ENCODE results near the gene AMDHD1. TPM values are rescaled to one million over a fixed set of nuclear protein-coding genes. Genes with fewer than 3 reads are reported as not detected.

The AMDHD1 gene
- total RNA-seq, 1 donor from 2014 or later, result not detected

DNA sequence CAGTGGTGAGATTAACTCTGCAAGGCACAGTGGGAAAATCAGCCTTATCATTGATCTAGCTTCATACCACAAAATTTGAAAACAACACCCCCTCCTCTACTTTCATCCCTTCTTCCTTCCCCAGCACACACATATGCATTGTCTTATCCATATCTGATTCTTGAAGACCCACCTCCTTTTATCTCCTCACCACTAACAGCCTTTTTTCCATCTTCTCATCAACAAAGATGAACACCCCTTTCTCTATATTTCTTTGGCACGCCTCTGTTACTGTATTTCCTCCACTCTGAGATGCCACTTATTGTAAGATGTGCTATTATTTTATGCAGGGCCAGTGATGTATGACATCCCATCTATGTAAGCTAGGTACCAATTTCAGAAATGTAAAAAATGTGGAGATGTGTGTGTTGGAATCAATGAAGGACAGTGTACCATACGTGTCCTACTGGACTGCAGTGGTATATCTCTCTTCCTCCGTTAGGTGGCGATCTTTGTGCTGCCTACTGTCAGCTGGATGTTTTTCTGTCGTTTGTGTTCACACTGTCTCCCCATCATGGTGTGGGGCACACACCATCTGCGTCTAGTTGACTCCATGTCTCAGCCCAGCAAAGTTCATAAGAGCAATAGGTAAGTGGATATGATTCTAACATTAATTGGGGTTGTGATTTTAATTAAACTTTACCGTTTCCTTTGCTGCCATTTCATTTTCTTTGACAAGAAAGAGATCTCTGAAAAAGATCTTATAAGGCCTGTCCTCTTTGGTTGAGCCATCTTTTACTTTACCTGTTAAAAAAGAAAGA is 24.7 kb upstream of the AMDHD1 start:
- Mint-ChIP-seq H3K4me1 (ENCODE audit: unreplicated experiment) (peaks cover 4% of the 10 kb centered on the region), H3K4me3 (ENCODE audit: unreplicated experiment) (no peak overlapping the region), H3K27me3 (ENCODE audit: unreplicated experiment) (peaks cover 2% of the 10 kb centered on the region), H3K27ac (ENCODE audit: unreplicated experiment) (no peak overlapping the region), H3K9me3 (ENCODE audit: unreplicated experiment) (no peaks in the 10 kb centered on the region), H3K36me3 (ENCODE audit: low read depth, unreplicated experiment) (no peaks in the 10 kb centered on the region)
- peak; percentile 41 for DNase-seq (ENCODE audit: low spot score)
- TF ChIP-seq, protein P1, sequence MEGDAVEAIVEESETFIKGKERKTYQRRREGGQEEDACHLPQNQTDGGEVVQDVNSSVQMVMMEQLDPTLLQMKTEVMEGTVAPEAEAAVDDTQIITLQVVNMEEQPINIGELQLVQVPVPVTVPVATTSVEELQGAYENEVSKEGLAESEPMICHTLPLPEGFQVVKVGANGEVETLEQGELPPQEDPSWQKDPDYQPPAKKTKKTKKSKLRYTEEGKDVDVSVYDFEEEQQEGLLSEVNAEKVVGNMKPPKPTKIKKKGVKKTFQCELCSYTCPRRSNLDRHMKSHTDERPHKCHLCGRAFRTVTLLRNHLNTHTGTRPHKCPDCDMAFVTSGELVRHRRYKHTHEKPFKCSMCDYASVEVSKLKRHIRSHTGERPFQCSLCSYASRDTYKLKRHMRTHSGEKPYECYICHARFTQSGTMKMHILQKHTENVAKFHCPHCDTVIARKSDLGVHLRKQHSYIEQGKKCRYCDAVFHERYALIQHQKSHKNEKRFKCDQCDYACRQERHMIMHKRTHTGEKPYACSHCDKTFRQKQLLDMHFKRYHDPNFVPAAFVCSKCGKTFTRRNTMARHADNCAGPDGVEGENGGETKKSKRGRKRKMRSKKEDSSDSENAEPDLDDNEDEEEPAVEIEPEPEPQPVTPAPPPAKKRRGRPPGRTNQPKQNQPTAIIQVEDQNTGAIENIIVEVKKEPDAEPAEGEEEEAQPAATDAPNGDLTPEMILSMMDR (IDR thresholded peaks at IDR 0.05; ENCODE audit: unreplicated experiment), result peak; percentile 81

- H3K4me3 Mint-ChIP-seq (ENCODE audit: unreplicated experiment), result no peak overlapping the region
- H3K36me3 Mint-ChIP-seq (ENCODE audit: low read depth, unreplicated experiment), result no peaks in the 10 kb centered on the region
- H3K4me1 Mint-ChIP-seq (ENCODE audit: unreplicated experiment), result peaks cover 3% of the 10 kb centered on the region
- no peaks in the 10 kb centered on the region for H3K9me3 Mint-ChIP-seq (ENCODE audit: unreplicated experiment)
- H3K27ac Mint-ChIP-seq (ENCODE audit: unreplicated experiment), result no peak overlapping the region
- no peak for DNase-seq (ENCODE audit: low spot score)
- TF ChIP-seq, protein P1 (IDR thresholded peaks at IDR 0.05; ENCODE audit: unreplicated experiment), result no peak
- peaks cover 2% of the 10 kb centered on the region for H3K27me3 Mint-ChIP-seq (ENCODE audit: unreplicated experiment)
These were observed 24.0 kb upstream of the AMDHD1 start for GRCh38 chr12:95919110-95919509.

DNA sequence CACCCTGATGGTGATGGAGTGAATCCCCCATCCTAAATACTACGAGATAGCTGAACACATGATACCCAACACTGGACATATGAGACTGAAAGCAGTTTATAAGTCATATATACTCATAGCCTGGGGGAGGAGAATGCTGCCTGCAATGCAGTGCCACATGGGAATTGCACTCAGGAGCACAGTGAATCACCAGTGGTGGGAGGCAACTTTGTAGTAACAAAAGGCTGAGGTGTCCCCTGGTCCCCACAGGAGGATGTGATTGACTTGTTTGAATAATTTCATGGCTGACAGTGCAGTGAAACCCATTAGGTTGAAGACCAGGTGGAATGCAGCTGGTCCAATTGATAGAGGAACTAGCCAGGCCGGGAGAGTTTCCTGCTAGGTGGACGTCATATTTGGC is 20.9 kb upstream of the AMDHD1 start:
- Mint-ChIP-seq H3K27ac (ENCODE audit: unreplicated experiment) (no peak overlapping the region), H3K4me3 (ENCODE audit: unreplicated experiment) (no peak overlapping the region), H3K9me3 (ENCODE audit: unreplicated experiment) (no peaks in the 10 kb centered on the region), H3K27me3 (ENCODE audit: unreplicated experiment) (peaks cover 2% of the 10 kb centered on the region), H3K36me3 (ENCODE audit: low read depth, unreplicated experiment) (no peaks in the 10 kb centered on the region), H3K4me1 (ENCODE audit: unreplicated experiment) (no peaks in the 10 kb centered on the region)
- no peak for DNase-seq (ENCODE audit: low spot score)
- TF ChIP-seq, protein P1 (IDR thresholded peaks at IDR 0.05; ENCODE audit: unreplicated experiment), result no peak

DNA sequence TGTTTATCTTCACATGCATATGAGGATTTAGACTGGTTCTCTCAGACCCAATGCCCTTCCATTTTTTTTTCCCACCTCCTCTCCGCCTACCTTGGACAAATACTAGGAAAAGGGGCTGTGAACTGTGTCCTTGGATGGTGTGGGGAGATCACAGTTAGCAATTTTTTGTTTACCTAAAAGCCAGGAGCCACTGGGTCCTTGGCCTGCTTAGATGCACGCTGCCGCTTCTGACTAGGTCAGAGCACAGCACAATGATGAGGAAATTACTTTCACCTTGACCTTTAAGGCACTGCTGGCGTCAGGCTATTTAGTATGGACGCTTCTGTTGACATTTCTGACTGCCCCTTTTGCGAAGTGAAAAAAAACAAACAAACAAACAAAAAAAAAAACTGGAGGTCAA is 2.6 kb upstream of the AMDHD1 start:
- Mint-ChIP-seq H3K36me3 (ENCODE audit: low read depth, unreplicated experiment) (no peaks in the 10 kb centered on the region), H3K4me3 (ENCODE audit: unreplicated experiment) (no peak overlapping the region)

DNA sequence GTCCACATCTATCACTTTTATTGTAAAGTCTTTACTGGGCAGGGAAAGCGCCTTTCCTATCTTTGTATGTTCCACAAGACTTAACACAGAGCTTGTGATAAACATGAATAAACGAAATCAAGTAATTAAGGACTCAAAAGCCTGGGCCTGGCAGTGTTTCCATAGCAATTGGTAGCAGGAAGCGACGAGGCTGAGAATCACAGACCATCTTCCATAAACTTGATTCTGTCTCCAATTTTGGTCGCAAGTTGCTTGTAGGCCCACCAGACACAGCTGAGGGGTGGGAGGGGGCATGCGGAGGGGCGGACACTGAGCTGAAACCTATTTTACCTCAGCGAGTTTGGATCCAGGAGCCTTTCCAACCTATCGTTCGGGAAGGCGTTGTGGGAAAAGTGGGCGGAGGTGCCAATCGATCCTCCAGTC is 1.0 kb upstream of the AMDHD1 start:
- Mint-ChIP-seq H3K27ac (ENCODE audit: unreplicated experiment) (no peak overlapping the region), H3K9me3 (ENCODE audit: unreplicated experiment) (no peaks in the 10 kb centered on the region), H3K4me3 (ENCODE audit: unreplicated experiment) (peak overlapping the region; percentile 82), H3K27me3 (ENCODE audit: unreplicated experiment) (peaks cover 2% of the 10 kb centered on the region), H3K36me3 (ENCODE audit: low read depth, unreplicated experiment) (no peaks in the 10 kb centered on the region), H3K4me1 (ENCODE audit: unreplicated experiment) (no peaks in the 10 kb centered on the region)
- TF ChIP-seq, protein P1 (IDR thresholded peaks at IDR 0.05; ENCODE audit: unreplicated experiment), result no peak
- DNase-seq (ENCODE audit: low spot score), result no peak

More for the DNA sequence above, 2.6 kb upstream of the AMDHD1 start:
- no peaks in the 10 kb centered on the region for H3K9me3 Mint-ChIP-seq (ENCODE audit: unreplicated experiment)
- H3K27ac Mint-ChIP-seq (ENCODE audit: unreplicated experiment), result no peak overlapping the region
- H3K4me1 Mint-ChIP-seq (ENCODE audit: unreplicated experiment), result no peaks in the 10 kb centered on the region
- no peak for DNase-seq (ENCODE audit: low spot score)
- TF ChIP-seq, protein P1 (IDR thresholded peaks at IDR 0.05; ENCODE audit: unreplicated experiment), result no peak
- H3K27me3 Mint-ChIP-seq (ENCODE audit: unreplicated experiment), result peaks cover 2% of the 10 kb centered on the region
